ENCODE results near the gene EPHB6. TPM values are rescaled to one million over a fixed set of nuclear protein-coding genes. Genes with fewer than 3 reads are reported as not detected.

The EPHB6 gene
- total and polyA plus RNA-seq, 10 of the 15 experiments (the other 5 are each of a cell fraction or from before 2014, with no cell fraction given): 0.06 to 1.3 (median 0.37) TPM; not detected in 2

- TF ChIP-seq MEF2B (IDR thresholded peaks at IDR 0.05; ENCODE audit: partially characterized antibody, poor library complexity, severe bottlenecking) (no peak), NFYA (IDR thresholded peaks at IDR 0.05; ENCODE audit: borderline replicate concordance, low read depth, low read length) (no peak), CREM (IDR thresholded peaks at IDR 0.05; ENCODE audit: low read depth) (no peak)
- TF ChIP-seq, protein P1, sequence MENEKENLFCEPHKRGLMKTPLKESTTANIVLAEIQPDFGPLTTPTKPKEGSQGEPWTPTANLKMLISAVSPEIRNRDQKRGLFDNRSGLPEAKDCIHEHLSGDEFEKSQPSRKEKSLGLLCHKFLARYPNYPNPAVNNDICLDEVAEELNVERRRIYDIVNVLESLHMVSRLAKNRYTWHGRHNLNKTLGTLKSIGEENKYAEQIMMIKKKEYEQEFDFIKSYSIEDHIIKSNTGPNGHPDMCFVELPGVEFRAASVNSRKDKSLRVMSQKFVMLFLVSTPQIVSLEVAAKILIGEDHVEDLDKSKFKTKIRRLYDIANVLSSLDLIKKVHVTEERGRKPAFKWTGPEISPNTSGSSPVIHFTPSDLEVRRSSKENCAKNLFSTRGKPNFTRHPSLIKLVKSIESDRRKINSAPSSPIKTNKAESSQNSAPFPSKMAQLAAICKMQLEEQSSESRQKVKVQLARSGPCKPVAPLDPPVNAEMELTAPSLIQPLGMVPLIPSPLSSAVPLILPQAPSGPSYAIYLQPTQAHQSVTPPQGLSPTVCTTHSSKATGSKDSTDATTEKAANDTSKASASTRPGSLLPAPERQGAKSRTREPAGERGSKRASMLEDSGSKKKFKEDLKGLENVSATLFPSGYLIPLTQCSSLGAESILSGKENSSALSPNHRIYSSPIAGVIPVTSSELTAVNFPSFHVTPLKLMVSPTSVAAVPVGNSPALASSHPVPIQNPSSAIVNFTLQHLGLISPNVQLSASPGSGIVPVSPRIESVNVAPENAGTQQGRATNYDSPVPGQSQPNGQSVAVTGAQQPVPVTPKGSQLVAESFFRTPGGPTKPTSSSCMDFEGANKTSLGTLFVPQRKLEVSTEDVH (IDR thresholded peaks at IDR 0.05; ENCODE audit: low read depth, partially characterized antibody): no peak
Observed at GRCh38 chr7:142892951-142893350, 38.1 kb downstream of the EPHB6 start (continued).

GRCh38 chr7:142894112-142894984 is 39.5 kb downstream of the EPHB6 start:
- in situ Hi-C loops (cut with MboI): no loop called here
- no peak for FAIRE-seq
- ChIA-PET CTCF (interaction anchor here (1.0 to 1.4 kb wide), 2 partner anchors 13 to 15 kb away, joined by 3 read pairs; no protein-coding TSS in a partner anchor), POLR2A (interaction anchor here (1.0 kb wide), 1 partner anchor 17 kb away, joined by 6 read pairs; no protein-coding TSS in a partner anchor), RAD21 (ENCODE audit: unreplicated experiment) (no interaction called here), SMC1A (ENCODE audit: uncharacterized antibody, unreplicated experiment) (no interaction called here)
- intact Hi-C loops (cut with micrococcal nuclease; ENCODE audit: unreplicated experiment): no loop called here
- H3K9me3 ChIP-seq (replicated peaks; ENCODE audit: control insufficient read depth, insufficient read depth, low read length): no peaks in the 10 kb centered on the region
- no peak for DNase-seq (ENCODE audit: low read depth, low spot score)
- ATAC-seq: no peak
- H3K79me2 ChIP-seq (ENCODE audit: control insufficient read depth, insufficient read depth, low read length): no peaks in the 10 kb centered on the region
- peaks cover 0 to 3% of the 10 kb centered on the region in 2 experiments; a peak in 3 of 4 replicates for H3K27me3 ChIP-seq (replicated peaks in 1 of 2; ENCODE audit: control insufficient read depth in 2 of 2, insufficient read depth in 2 of 2, low read length in 1 of 2)
- H4K20me1 ChIP-seq (ENCODE audit: control insufficient read depth, insufficient read depth): no peaks in the 10 kb centered on the region
- H3K4me3 ChIP-seq: no peak overlapping the region
- no peak overlapping the region for H3K9ac ChIP-seq (ENCODE audit: control insufficient read depth, insufficient read depth, low read length)
- H3K27ac ChIP-seq (ENCODE audit: control insufficient read depth, insufficient read depth): no peak overlapping the region
- TF ChIP-seq NFYA (IDR thresholded peaks at IDR 0.05; ENCODE audit: borderline replicate concordance, low read depth, low read length): no peak
- no peak for TF ChIP-seq PAX8 (IDR thresholded peaks at IDR 0.05)
- TF ChIP-seq HSF1 (IDR thresholded peaks at IDR 0.05; ENCODE audit: low read depth, low read length): no peak
- H3K4me2 ChIP-seq (ENCODE audit: control insufficient read depth, insufficient read depth): no peak overlapping the region
- BruUV-seq (replicated peaks): no TSS peak
- no peaks in the 10 kb centered on the region for H3K4me1 ChIP-seq (ENCODE audit: control insufficient read depth, insufficient read depth, low read length)
- H3K36me3 ChIP-seq (ENCODE audit: control insufficient read depth in 2 of 2, insufficient read depth in 2 of 2, low read length in 1 of 2): no peaks in the 10 kb centered on the region
- H2AFZ ChIP-seq (ENCODE audit: control insufficient read depth, low read depth, low read length): no peak overlapping the region
- WGBS (ENCODE audit: insufficient coverage, insufficient replicate concordance, low lambda C conversion rate, missing lambda C conversion rate): 3% methylated on average over 12 of the region's 12 CpGs
